ENCODE measurements around the gene NPPC.

The NPPC gene

DNA sequence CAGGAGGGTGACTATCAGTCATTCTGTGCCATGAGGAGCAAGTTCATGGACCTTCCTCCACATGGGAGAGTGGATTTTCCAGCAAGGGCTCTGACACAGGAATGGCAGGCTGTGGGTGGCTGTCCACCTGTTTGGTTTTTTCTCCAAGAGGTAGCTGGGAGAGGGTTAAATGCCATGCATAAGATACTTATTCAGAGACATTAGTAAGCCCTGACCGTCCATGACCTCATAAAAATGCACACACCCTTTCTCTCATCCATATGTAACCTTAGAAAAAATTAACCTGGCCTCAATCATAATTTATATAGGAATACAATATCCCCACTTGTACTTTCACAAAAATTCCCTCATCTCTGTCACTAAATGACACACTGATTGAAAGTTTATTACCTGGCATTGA is 51.3 kb downstream of the NPPC start:
- H3K9ac ChIP-seq (ENCODE audit: low read length) = no peak overlapping the region
- H3K4me1 ChIP-seq (ENCODE audit: control insufficient read depth, insufficient read depth, low read length) = no peaks in the 10 kb centered on the region
- no peaks in the 10 kb centered on the region for H3K36me3 ChIP-seq (ENCODE audit: control insufficient read depth, insufficient read depth, low read length)
- H3K9me3 ChIP-seq (ENCODE audit: control insufficient read depth, low read length) = no peaks in the 10 kb centered on the region
- no peak overlapping the region for H3K4me3 ChIP-seq (ENCODE audit: low read length)
- H3K27me3 ChIP-seq (ENCODE audit: control insufficient read depth, insufficient read depth, low read length) = no peaks in the 10 kb centered on the region

All from mucosa of stomach (tissue), 1 donor.